SK-N-SH (cell line): ENCODE measurements around the gene MYMX. TPM values are rescaled to one million over a fixed set of nuclear protein-coding genes. Genes with fewer than 3 reads are reported as not detected.

Experiments
- CTCF ChIA-PET: fragments of 300-600, 350-600 bp; formaldehyde crosslinking; extraction: SDS; loops from one replicate; lab custom pipeline; 2021; lab: Yijun Ruan, JAX
- POLR2A ChIA-PET: fragments of 350-600 bp; sonication (Branson Sonifier 250); formaldehyde crosslinking; extraction: SDS; loops from one replicate; lab custom pipeline; 2020; ENCODE audit warnings: antibody characterized with exemption, inconsistent platforms; lab: Yijun Ruan, JAX
- DNase-seq: peaks from one replicate; pipeline ENCODE4 v3.0.0; 2012
- H2AFZ ChIP-seq: fragments of 200-600 bp; sonication (generic); 2 replicates; pipeline ENCODE4 v1.8.1; 2016; ENCODE audit warnings: antibody characterized with exemption, mild to moderate bottlenecking, low read depth
- H3F3A ChIP-seq: fragments of 200-600 bp; sonication (generic); replicated peaks from 2 replicates; pipeline ENCODE3; 2016; ENCODE audit warnings: antibody characterized with exemption, mild to moderate bottlenecking; ENCODE audit not compliant: insufficient read depth
- H3K27ac ChIP-seq, 2 experiments: fragments of 200-500 bp in 1 of 2; fragments of 200-600 bp in 1 of 2; sonication (Bioruptor generic) in 1 of 2; sonication (generic), shearing (Covaris generic) in 1 of 2; 2 replicates each; pipeline versions ENCODE4 v1.5.1 to v1.6.1; 2014 to 2016; ENCODE audit warnings: low read depth in 2 of 2, inconsistent platforms in 1 of 2, low read length in 1 of 2, mild to moderate bottlenecking in 1 of 2, mixed read lengths in 1 of 2
- H3K27me3 ChIP-seq: fragments of 200-600 bp; sonication (generic), shearing (Covaris generic); 2 replicates; pipeline ENCODE4 v1.6.1; 2016; ENCODE audit warnings: mixed run types; ENCODE audit not compliant: insufficient read depth
- H3K36me3 ChIP-seq, 2 experiments: fragments of 200-500 bp in 1 of 2; fragments of 200-600 bp in 1 of 2; sonication (Bioruptor generic) in 1 of 2; sonication (generic) in 1 of 2; replicated peaks in 1 of 2; 2 replicates each; pipeline versions ENCODE3 to v1.5.1; 2014 to 2016; ENCODE audit warnings: low read length in 1 of 2, mild to moderate bottlenecking in 1 of 2; ENCODE audit not compliant: insufficient read depth in 2 of 2, control insufficient read depth in 1 of 2
- H3K4me1 ChIP-seq, 2 experiments: fragments of 200-500 bp in 1 of 2; fragments of 200-600 bp in 1 of 2; sonication (Bioruptor generic) in 1 of 2; sonication (generic), shearing (Covaris generic) in 1 of 2; 2 replicates each; pipeline versions ENCODE4 v1.5.1 to v1.6.1; 2014 to 2016; ENCODE audit warnings: low read depth in 1 of 2, low read length in 1 of 2, mixed run types in 1 of 2; ENCODE audit not compliant: insufficient read depth in 2 of 2, control insufficient read depth in 1 of 2
- H3K4me2 ChIP-seq: fragments of 200-600 bp; sonication (generic), shearing (Covaris generic); 2 replicates; pipeline ENCODE4 v1.6.1; 2017; ENCODE audit warnings: mixed run types
- H3K4me3 ChIP-seq, 2 experiments: fragments of 200-500 bp in 1 of 2; fragments of 200-600 bp in 1 of 2; sonication (Bioruptor generic) in 1 of 2; sonication (generic), shearing (Covaris generic) in 1 of 2; 2 replicates each; pipeline versions ENCODE4 v1.5.1 to v1.8.1; 2014 to 2016; ENCODE audit warnings: low read depth in 2 of 2, inconsistent platforms in 1 of 2, low read length in 1 of 2, mild to moderate bottlenecking in 1 of 2, mixed read lengths in 1 of 2, moderate library complexity in 1 of 2
- H3K79me2 ChIP-seq: fragments of 200-600 bp; sonication (generic); 2 replicates; pipeline ENCODE4 v1.8.1; 2017; ENCODE audit warnings: mild to moderate bottlenecking; ENCODE audit not compliant: insufficient read depth
- H3K9ac ChIP-seq: fragments of 200-600 bp; sonication (generic); 2 replicates; pipeline ENCODE4 v1.6.1; 2017; ENCODE audit warnings: mixed run types
- H3K9me2 ChIP-seq: fragments of 200-600 bp; sonication (generic); 2 replicates; pipeline ENCODE4 v1.6.1; 2017; ENCODE audit warnings: mixed run types
- H3K9me3 ChIP-seq: fragments of 200-600 bp; sonication (generic); 2 replicates; pipeline ENCODE4 v1.6.1; 2017; ENCODE audit warnings: mixed run types, mild to moderate bottlenecking, moderate library complexity
- H4K20me1 ChIP-seq: fragments of 200-600 bp; sonication (generic); 2 replicates; pipeline ENCODE4 v1.6.1; 2017; ENCODE audit warnings: mild to moderate bottlenecking, mixed run types; ENCODE audit not compliant: insufficient read depth
- FOXJ3 ChIP-seq: sonication (generic); formaldehyde crosslinking; IDR thresholded peaks from 2 replicates; pipeline ENCODE4 v1.5.1; 2020; ENCODE audit warnings: mild to moderate bottlenecking, missing genetic modification reagents
- GABPA ChIP-seq: IDR thresholded peaks from 2 replicates; pipeline ENCODE4 v1.4.0; 2012; ENCODE audit warnings: low read depth, mild to moderate bottlenecking
- MXI1 ChIP-seq: IDR thresholded peaks from 2 replicates; pipeline ENCODE4 v1.6.1; 2012; ENCODE audit warnings: mild to moderate bottlenecking, low read depth, low read length, improper control_type of control experiment
- RXRA ChIP-seq: IDR thresholded peaks from 2 replicates; pipeline ENCODE4 v1.4.0; 2012; ENCODE audit warnings: low read depth, mild to moderate bottlenecking, borderline replicate concordance
- TAF1 ChIP-seq: IDR thresholded peaks from 2 replicates; pipeline ENCODE4 v1.6.1; 2012; ENCODE audit warnings: low read depth, mild to moderate bottlenecking, low read length, moderate library complexity, borderline replicate concordance
- YY1 ChIP-seq: IDR thresholded peaks from 2 replicates; pipeline ENCODE4 v1.4.0; 2012; ENCODE audit warnings: low read depth, mild to moderate bottlenecking
- WGBS: methylation state at CpG from one replicate; pipeline ENCODE4 v1.1.6; 2017; ENCODE audit warnings: low lambda C conversion rate; 5-methylcytosine and 5-hydroxymethylcytosine counted together
- polyA plus RNA-seq, 3 experiments: library from polyadenylated mRNA; depleted of rRNA; stranded (reverse); fragments of >200 nt; gene quantifications; 2 replicates each; pipeline ENCODE4 v1.2.3, GENCODE V29; 2012
- TF ChIP-seq, protein P1 (sequence below): IDR thresholded peaks from 2 replicates; pipeline ENCODE4 v1.6.1; 2012; ENCODE audit warnings: mild to moderate bottlenecking, low read depth, low read length, moderate library complexity

The MYMX gene
- polyA plus RNA-seq, 1 of the 3 experiments (the other 2 are of a cell fraction), result not detected

GRCh38 chr6:44176762-44177509 is 39.8 kb upstream of the MYMX start:
- TF ChIP-seq FOXJ3 (CRISPR knock-in tag) (no peak), RXRA (no peak), TAF1 (no peak)
- Histone ChIP-seq H3K9me3 (no peaks in the 10 kb centered on the region), H3K9me2 (no peaks in the 10 kb centered on the region), H3K4me2 (no peak overlapping the region), H3K4me3 (no peak overlapping the region), H4K20me1 (no peaks in the 10 kb centered on the region), H3K27ac (no peak overlapping the region), H3K36me3 (no peaks in the 10 kb centered on the region), H3K79me2 (no peaks in the 10 kb centered on the region), H3K27me3 (no peaks in the 10 kb centered on the region), H2AFZ (no peak overlapping the region), H3K9ac (no peak overlapping the region), H3F3A (peaks cover 14% of the 10 kb centered on the region), H3K4me1 (peaks cover 0 to 4% of the 10 kb centered on the region in 2 experiments; a peak in 2 of 4 replicates)
- WGBS, result 82% methylated on average over 24 of the region's 24 CpGs
- no peak for DNase-seq
- ChIA-PET CTCF (interaction anchor here (1.1 to 4.0 kb wide), 5 partner anchors 15 to 161 kb away, joined by 3 to 22 read pairs (median 3); no protein-coding TSS in a partner anchor), POLR2A (no interaction called here)

DNA sequence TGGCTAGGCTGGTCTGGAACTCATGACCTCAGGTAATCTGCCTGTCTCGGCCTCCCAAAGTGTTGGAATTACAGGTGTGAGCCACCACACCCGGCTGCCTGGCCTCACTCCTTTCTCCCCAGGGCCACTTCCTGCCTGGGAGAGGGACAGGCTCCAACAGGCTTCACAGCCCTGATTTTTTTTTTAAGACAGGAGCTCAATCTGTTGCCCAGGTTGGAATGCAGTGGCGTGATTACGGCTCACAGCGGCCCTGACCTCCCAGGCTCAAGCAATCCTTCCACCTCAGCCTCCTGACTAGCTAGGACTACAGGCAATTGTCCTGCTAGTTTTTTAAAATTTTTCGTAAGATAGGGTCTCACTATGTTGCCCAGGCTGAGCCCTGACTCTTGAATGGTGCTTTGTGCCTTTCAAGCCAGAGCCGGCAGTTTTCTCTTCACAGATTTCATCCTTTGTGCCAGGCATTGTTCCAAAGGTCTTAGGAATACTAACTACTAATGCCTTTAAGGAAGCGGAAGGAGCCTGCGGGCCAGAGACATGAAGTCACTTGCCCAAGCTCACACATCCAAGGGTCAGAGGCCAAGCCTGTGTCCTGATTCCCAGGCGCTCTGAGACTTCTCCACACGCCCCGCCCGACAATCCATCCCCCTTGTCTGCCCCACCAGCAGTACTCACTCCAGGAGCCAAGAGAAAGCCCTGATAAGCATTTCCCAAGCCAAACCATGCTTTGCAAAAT is 38.9 kb upstream of the MYMX start:
- no peak overlapping the region for H2AFZ ChIP-seq
- DNase-seq, result no peak
- H3K27ac ChIP-seq, result no peak overlapping the region
- no peaks in the 10 kb centered on the region for H3K27me3 ChIP-seq
- no peaks in the 10 kb centered on the region for H3K79me2 ChIP-seq
- no peak overlapping the region for H3K4me3 ChIP-seq
- H3K9ac ChIP-seq, result no peak overlapping the region
- no peaks in the 10 kb centered on the region for H3K36me3 ChIP-seq
- ChIA-PET CTCF (interaction anchor here (1.3 to 4.0 kb wide), 3 partner anchors 14 to 60 kb away, joined by 3 to 22 read pairs (median 4); no protein-coding TSS in a partner anchor), POLR2A (no interaction called here)
- no peaks in the 10 kb centered on the region for H3K9me3 ChIP-seq
- peaks cover 0 to 2% of the 10 kb centered on the region in 2 experiments; a peak in 2 of 4 replicates for H3K4me1 ChIP-seq
- no peak for TF ChIP-seq YY1
- TF ChIP-seq GABPA, result no peak
- TF ChIP-seq MXI1, result no peak
- TF ChIP-seq, protein P1, sequence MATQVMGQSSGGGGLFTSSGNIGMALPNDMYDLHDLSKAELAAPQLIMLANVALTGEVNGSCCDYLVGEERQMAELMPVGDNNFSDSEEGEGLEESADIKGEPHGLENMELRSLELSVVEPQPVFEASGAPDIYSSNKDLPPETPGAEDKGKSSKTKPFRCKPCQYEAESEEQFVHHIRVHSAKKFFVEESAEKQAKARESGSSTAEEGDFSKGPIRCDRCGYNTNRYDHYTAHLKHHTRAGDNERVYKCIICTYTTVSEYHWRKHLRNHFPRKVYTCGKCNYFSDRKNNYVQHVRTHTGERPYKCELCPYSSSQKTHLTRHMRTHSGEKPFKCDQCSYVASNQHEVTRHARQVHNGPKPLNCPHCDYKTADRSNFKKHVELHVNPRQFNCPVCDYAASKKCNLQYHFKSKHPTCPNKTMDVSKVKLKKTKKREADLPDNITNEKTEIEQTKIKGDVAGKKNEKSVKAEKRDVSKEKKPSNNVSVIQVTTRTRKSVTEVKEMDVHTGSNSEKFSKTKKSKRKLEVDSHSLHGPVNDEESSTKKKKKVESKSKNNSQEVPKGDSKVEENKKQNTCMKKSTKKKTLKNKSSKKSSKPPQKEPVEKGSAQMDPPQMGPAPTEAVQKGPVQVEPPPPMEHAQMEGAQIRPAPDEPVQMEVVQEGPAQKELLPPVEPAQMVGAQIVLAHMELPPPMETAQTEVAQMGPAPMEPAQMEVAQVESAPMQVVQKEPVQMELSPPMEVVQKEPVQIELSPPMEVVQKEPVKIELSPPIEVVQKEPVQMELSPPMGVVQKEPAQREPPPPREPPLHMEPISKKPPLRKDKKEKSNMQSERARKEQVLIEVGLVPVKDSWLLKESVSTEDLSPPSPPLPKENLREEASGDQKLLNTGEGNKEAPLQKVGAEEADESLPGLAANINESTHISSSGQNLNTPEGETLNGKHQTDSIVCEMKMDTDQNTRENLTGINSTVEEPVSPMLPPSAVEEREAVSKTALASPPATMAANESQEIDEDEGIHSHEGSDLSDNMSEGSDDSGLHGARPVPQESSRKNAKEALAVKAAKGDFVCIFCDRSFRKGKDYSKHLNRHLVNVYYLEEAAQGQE, result no peak
- H3F3A ChIP-seq, result peaks cover 14% of the 10 kb centered on the region
- 88% methylated on average over 13 of the region's 13 CpGs for WGBS
- H4K20me1 ChIP-seq, result no peaks in the 10 kb centered on the region
- no peak overlapping the region for H3K4me2 ChIP-seq
- no peaks in the 10 kb centered on the region for H3K9me2 ChIP-seq
